Activated CD8-positive, alpha-beta T cell treated with anti-CD3 and anti-CD28 coated beads for 36 hours (primary cell): Measurements from ENCODE around the gene PTPMT1. TPM values are rescaled to one million over a fixed set of nuclear protein-coding genes. Genes with fewer than 3 reads are reported as not detected.
A peak's percentile ranks its signal among the peaks of the same experiment; 100 is the strongest.

ENCODE experiments used
- ATAC-seq: fragments of 200-7000 bp; cut with Tn5 transposase; one replicate; pipeline ENCODE4 v1.10.0; 2021; ENCODE audit warnings: mild to moderate bottlenecking, moderate library complexity
- CTCF ChIA-PET: fragments of 350-600 bp; sonication (Branson Sonifier 250); formaldehyde crosslinking; loops from one replicate; lab custom pipeline; 2021; ENCODE audit warnings: antibody characterized with exemption; lab: Charles Lee
- POLR2A ChIA-PET: fragments of 350-600 bp; sonication (Branson Sonifier 250); formaldehyde crosslinking; loops from one replicate; lab custom pipeline; 2021; ENCODE audit warnings: antibody characterized with exemption; lab: Charles Lee
- DNase-seq: peaks from one replicate; pipeline ENCODE4 v3.0.0-alpha.2; 2020
- H3K27ac Mint-ChIP-seq: one replicate; pipeline ENCODE4 v1.8.0; 2021; ENCODE audit warnings: mild to moderate bottlenecking, mixed read lengths
- H3K27me3 Mint-ChIP-seq: one replicate; pipeline ENCODE4 v1.8.0; 2021; ENCODE audit warnings: mixed read lengths
- H3K36me3 Mint-ChIP-seq: one replicate; pipeline ENCODE4 v1.8.0; 2021; ENCODE audit warnings: low read depth, mixed read lengths
- H3K4me1 Mint-ChIP-seq: one replicate; pipeline ENCODE4 v1.8.0; 2021; ENCODE audit warnings: low read depth, mixed read lengths
- H3K4me3 Mint-ChIP-seq: one replicate; pipeline ENCODE4 v1.8.0; 2021; ENCODE audit warnings: mild to moderate bottlenecking, moderate library complexity, mixed read lengths
- H3K9me3 Mint-ChIP-seq: one replicate; pipeline ENCODE4 v1.8.0; 2021; ENCODE audit warnings: mixed read lengths
- intact Hi-C: fragments of 100-400 bp; cut with micrococcal nuclease; formaldehyde crosslinking; loops from one replicate; pipeline ENCODE4 v1.10.0; 2022
- total RNA-seq, 2 experiments: library from RNA; stranded (reverse); gene quantifications; one replicate each; pipeline ENCODE4 v1.2.3, GENCODE V29; 2021
- TF ChIP-seq, protein P1 (sequence below): fragments of 200-600 bp; IDR thresholded peaks from one replicate; pipeline ENCODE4 v1.8.0; 2022; ENCODE audit warnings: antibody characterized with exemption, mild to moderate bottlenecking

The PTPMT1 gene
- total RNA-seq, 2 experiments from 2014 or later, result 44.1 to 46.7 TPM

- TF ChIP-seq, protein P1, sequence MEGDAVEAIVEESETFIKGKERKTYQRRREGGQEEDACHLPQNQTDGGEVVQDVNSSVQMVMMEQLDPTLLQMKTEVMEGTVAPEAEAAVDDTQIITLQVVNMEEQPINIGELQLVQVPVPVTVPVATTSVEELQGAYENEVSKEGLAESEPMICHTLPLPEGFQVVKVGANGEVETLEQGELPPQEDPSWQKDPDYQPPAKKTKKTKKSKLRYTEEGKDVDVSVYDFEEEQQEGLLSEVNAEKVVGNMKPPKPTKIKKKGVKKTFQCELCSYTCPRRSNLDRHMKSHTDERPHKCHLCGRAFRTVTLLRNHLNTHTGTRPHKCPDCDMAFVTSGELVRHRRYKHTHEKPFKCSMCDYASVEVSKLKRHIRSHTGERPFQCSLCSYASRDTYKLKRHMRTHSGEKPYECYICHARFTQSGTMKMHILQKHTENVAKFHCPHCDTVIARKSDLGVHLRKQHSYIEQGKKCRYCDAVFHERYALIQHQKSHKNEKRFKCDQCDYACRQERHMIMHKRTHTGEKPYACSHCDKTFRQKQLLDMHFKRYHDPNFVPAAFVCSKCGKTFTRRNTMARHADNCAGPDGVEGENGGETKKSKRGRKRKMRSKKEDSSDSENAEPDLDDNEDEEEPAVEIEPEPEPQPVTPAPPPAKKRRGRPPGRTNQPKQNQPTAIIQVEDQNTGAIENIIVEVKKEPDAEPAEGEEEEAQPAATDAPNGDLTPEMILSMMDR, result no peak
- peaks cover 34% of the 10 kb centered on the region for H3K4me1 Mint-ChIP-seq
- peak within 1 kb of the TSS; percentile 98 for H3K27ac Mint-ChIP-seq
- H3K9me3 Mint-ChIP-seq, result no peaks in the 10 kb centered on the region
- POLR2A ChIA-PET, result interaction anchor here (0.6 to 4.3 kb wide), 14 partner anchors 9 to 429 kb away, joined by 3 to 48 read pairs (median 4); partner anchors contain the start of genes C1QTNF4, CELF1, FNBP4 and PSMC3
- H3K4me3 Mint-ChIP-seq, result peak within 1 kb of the TSS; percentile 92
- ATAC-seq, result peak; percentile 95
- no peaks in the 10 kb centered on the region for H3K27me3 Mint-ChIP-seq
- H3K36me3 Mint-ChIP-seq, result peaks cover 53% of the 10 kb centered on the region
- DNase-seq, result peak; percentile 90
- intact Hi-C loops, result no loop called here
- CTCF ChIA-PET, result interaction anchor here (0.7 to 1.8 kb wide), 4 partner anchors 12 to 878 kb away, joined by 3 to 6 read pairs (median 4); partner anchors contain the start of gene ZNF408
These were observed 13.4 kb downstream of the PTPMT1 start, which contains the start of the genes KBTBD4 and NDUFS3 for GRCh38 chr11:47578524-47579494. Gene KBTBD4 (minus strand): TSS chr11:47578970. CDS start chr11:47578951, 19 bp downstream. Gene NDUFS3 (plus strand): TSS chr11:47579074. CDS start chr11:47579092, 18 bp downstream.

DNA sequence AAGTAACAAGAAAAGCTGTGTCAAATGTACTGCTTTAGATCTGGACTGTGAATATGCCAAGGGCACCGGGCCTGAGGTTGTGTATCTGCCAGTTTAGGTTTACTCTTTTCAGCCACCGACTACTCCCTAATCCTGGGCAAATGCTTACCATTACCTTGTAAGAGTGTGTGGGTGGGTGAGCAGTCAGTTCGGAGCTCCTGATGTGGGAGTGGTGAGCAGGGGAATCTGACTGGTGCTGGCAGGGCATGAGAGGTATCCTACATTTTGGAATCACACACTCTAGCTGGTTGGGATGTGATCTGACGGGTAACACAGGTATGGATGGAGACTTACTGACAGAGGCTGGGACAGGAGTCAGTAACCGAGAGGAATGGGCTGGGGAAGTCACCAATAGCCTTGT lies 18.4 kb downstream of the PTPMT1 start:
- POLR2A ChIA-PET, result interaction anchor here (1.4 kb wide), 1 partner anchor 10 kb away, joined by 3 read pairs; no protein-coding TSS in a partner anchor
- CTCF ChIA-PET, result interaction anchor here (1.0 kb wide), 2 partner anchors 85 to 96 kb away, joined by 3 read pairs; no protein-coding TSS in a partner anchor
- TF ChIP-seq, protein P1, result no peak
- Mint-ChIP-seq H3K4me1 (peaks cover 19% of the 10 kb centered on the region), H3K27ac (no peak overlapping the region), H3K36me3 (peaks cover 33% of the 10 kb centered on the region), H3K4me3 (no peak overlapping the region), H3K27me3 (no peaks in the 10 kb centered on the region), H3K9me3 (no peaks in the 10 kb centered on the region)
- DNase-seq (no peak), ATAC-seq (no peak)
- intact Hi-C loops, result no loop called here

GRCh38 chr11:47586098-47586855 lies 20.9 kb downstream of the PTPMT1 start, which contains the start of gene FAM180B:
Gene FAM180B (plus strand): TSS chr11:47586678. CDS start chr11:47586769, 91 bp downstream.
- CTCF ChIA-PET, result no interaction called here
- TF ChIP-seq, protein P1, result no peak
- no peak for ATAC-seq
- Mint-ChIP-seq H3K36me3 (peaks cover 22% of the 10 kb centered on the region), H3K9me3 (no peaks in the 10 kb centered on the region), H3K27ac (no peak within 1 kb of the TSS), H3K4me1 (peaks cover 4% of the 10 kb centered on the region), H3K27me3 (no peaks in the 10 kb centered on the region), H3K4me3 (no peak within 1 kb of the TSS)
- intact Hi-C loops, result no loop called here
- no peak for DNase-seq
- POLR2A ChIA-PET, result interaction anchor here (0.9 to 1.2 kb wide), 3 partner anchors 19 to 182 kb away, joined by 3 read pairs; no protein-coding TSS in a partner anchor

DNA sequence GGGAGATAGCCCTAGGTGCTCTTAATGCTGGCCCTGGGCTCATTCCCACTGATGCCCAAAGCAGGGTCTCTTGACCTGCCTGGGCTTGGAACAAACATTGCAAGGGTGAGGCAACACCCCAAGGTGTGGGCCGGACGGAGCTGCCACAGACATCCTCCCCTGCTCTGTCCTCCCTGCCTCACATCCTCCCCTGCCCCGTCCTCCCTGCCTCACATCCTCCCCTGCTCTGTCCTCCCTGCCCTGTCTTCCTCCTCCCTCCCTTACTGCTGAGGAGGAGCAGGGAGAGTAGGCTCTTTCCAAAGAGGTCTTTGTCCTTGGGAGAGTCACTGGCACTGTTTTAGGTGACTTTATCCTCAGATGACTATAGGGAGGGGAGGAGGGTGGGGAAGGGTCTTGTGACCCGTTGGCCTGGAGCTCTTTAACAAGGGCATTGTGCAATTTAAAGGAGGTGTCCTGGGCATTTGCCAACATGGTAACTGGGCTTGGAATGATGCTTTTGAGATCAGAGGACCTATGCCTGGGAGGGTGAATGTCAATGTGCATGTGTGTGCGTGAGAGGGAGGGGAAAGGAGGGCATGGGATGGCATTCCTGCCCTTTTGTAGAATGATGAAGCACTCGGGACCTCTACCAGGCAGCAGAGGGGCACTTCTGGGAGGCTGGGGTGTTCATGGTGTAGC lies 21.8 kb downstream of the PTPMT1 start:
- peaks cover 16% of the 10 kb centered on the region for H3K36me3 Mint-ChIP-seq
- ATAC-seq (no peak), DNase-seq (no peak)
- ChIA-PET POLR2A (no interaction called here), CTCF (no interaction called here)
- intact Hi-C loops, result no loop called here
- H3K9me3 Mint-ChIP-seq, result no peaks in the 10 kb centered on the region
- H3K4me1 Mint-ChIP-seq, result peaks cover 7% of the 10 kb centered on the region
- peaks cover 2% of the 10 kb centered on the region for H3K27me3 Mint-ChIP-seq
- no peak overlapping the region for H3K27ac Mint-ChIP-seq
- TF ChIP-seq, protein P1, result no peak
- H3K4me3 Mint-ChIP-seq, result no peak overlapping the region
